HG03103 (cell line): ENCODE data around the gene SYDE1.
"Not testable (repeated sequence)": the region's sequence is repeated elsewhere in the genome, so short reads cannot be mapped to it uniquely, and the experiment has no call there.

ENCODE experiments used
- ATAC-seq: cut with Tn5 transposase; IDR thresholded peaks from one replicate; pipeline ENCODE4 v1.9.1; 2021; ENCODE audit warnings: low read depth; ENCODE audit not compliant: unreplicated experiment

Gene SYDE1

GRCh38 chr19:15107061-15108010 lies at the start of gene SYDE1:
TSS of gene SYDE1 (plus strand) at chr19:15107401. CDS start at chr19:15107434, 33 bp downstream.
- ATAC-seq = no peak

GRCh38 chr19:15062036-15062435 lies 45.2 kb upstream of the SYDE1 start:
- no peak for ATAC-seq

- not testable (repeated sequence) for ATAC-seq
Observed at GRCh38 chr19:15070386-15070785, 36.8 kb upstream of the SYDE1 start.

- ATAC-seq = no peak
Observed at GRCh38 chr19:15072930-15073647, 34.1 kb upstream of the SYDE1 start.

GRCh38 chr19:15074371-15074770 lies 32.8 kb upstream of the SYDE1 start:
- ATAC-seq = no peak

GRCh38 chr19:15075806-15076205 lies 31.4 kb upstream of the SYDE1 start:
- no peak for ATAC-seq

- not testable (repeated sequence) for ATAC-seq
Observed at GRCh38 chr19:15080002-15080401, 27.2 kb upstream of the SYDE1 start.

GRCh38 chr19:15081911-15082310 lies 25.3 kb upstream of the SYDE1 start, which contains the start of gene OR1I1:
TSS of gene OR1I1 (plus strand) at chr19:15082211. CDS start at chr19:15087066, 4,855 bp downstream.
- no peak for ATAC-seq

- ATAC-seq = no peak
Observed at GRCh38 chr19:15087182-15087581, 20.0 kb upstream of the SYDE1 start.

- ATAC-seq = no peak
Observed at GRCh38 chr19:15091918-15092753, 15.1 kb upstream of the SYDE1 start.

GRCh38 chr19:15093001-15093400 lies 14.2 kb upstream of the SYDE1 start:
- no peak for ATAC-seq

- ATAC-seq = no peak
Observed at GRCh38 chr19:15096223-15096622, 11.0 kb upstream of the SYDE1 start.

- ATAC-seq = not testable (repeated sequence)
Observed at GRCh38 chr19:15097980-15098379, 9.2 kb upstream of the SYDE1 start.

GRCh38 chr19:15098460-15098859 lies 8.7 kb upstream of the SYDE1 start:
- ATAC-seq = no peak

- no peak for ATAC-seq
Observed at GRCh38 chr19:15099017-15099582, 8.1 kb upstream of the SYDE1 start.

- no peak for ATAC-seq
Observed at GRCh38 chr19:15101479-15102082, 5.6 kb upstream of the SYDE1 start.

- no peak for ATAC-seq
Observed at GRCh38 chr19:15104003-15104402, 3.2 kb upstream of the SYDE1 start.

GRCh38 chr19:15104411-15104810 lies 2.8 kb upstream of the SYDE1 start:
- no peak for ATAC-seq

GRCh38 chr19:15105044-15105443 lies 2.2 kb upstream of the SYDE1 start:
- ATAC-seq = no peak
